CD8-positive, alpha-beta memory T cell (primary cell): ENCODE data around the gene OR2Y1. TPM values are rescaled to one million over a fixed set of nuclear protein-coding genes. Genes with fewer than 3 reads are reported as not detected.
A peak's percentile ranks its signal among the peaks of the same experiment; 100 is the strongest.
"Not testable (repeated sequence)": the region's sequence is repeated elsewhere in the genome, so short reads cannot be mapped to it uniquely, and the experiment has no call there.

Experiments
- CTCF ChIA-PET: fragments of 350-600 bp; sonication (Branson Sonifier 250); formaldehyde crosslinking; loops from one replicate; lab custom pipeline; 2021; ENCODE audit warnings: antibody characterized with exemption; lab: Charles Lee
- POLR2A ChIA-PET: fragments of 350-600 bp; sonication (Branson Sonifier 250); formaldehyde crosslinking; loops from one replicate; lab custom pipeline; 2021; ENCODE audit warnings: antibody characterized with exemption; lab: Charles Lee
- DNase-seq, 5 donors: peaks; one replicate each; pipeline versions ENCODE4 v3.0.0 to v3.0.0-alpha.2; 2020 to 2022; ENCODE audit warnings: mixed read lengths in 1 of 5
- H3K27ac ChIP-seq: one replicate; pipeline ENCODE4 v1.7.0; 2013; ENCODE audit warnings: low read depth, mild to moderate bottlenecking, low read length, moderate library complexity
- H3K27me3 ChIP-seq: 2 replicates; pipeline ENCODE4 v1.7.0; 2013; ENCODE audit warnings: low read length, mild to moderate bottlenecking; ENCODE audit not compliant: insufficient read depth, poor library complexity, severe bottlenecking
- H3K36me3 ChIP-seq: 2 replicates; pipeline ENCODE4 v1.7.0; 2013; ENCODE audit warnings: mild to moderate bottlenecking, low read length, moderate library complexity; ENCODE audit not compliant: insufficient read depth
- H3K4me1 ChIP-seq: 2 replicates; pipeline ENCODE4 v1.7.0; 2013; ENCODE audit warnings: mild to moderate bottlenecking, low read length, moderate library complexity; ENCODE audit not compliant: insufficient read depth
- H3K4me3 ChIP-seq: 2 replicates; pipeline ENCODE4 v1.7.0; 2013; ENCODE audit warnings: mild to moderate bottlenecking, low read length
- H3K9me3 ChIP-seq: 2 replicates; pipeline ENCODE4 v1.7.0; 2013; ENCODE audit warnings: mild to moderate bottlenecking, low read length
- H3K27ac Mint-ChIP-seq, 8 donors: one replicate each; pipeline ENCODE4 v1.8.0; 2020 to 2021; ENCODE audit warnings: mixed read lengths in 8 of 8, mild to moderate bottlenecking in 6 of 8, inconsistent platforms in 3 of 8, moderate library complexity in 3 of 8
- H3K27me3 Mint-ChIP-seq, 2 donors: one replicate each; pipeline ENCODE4 v1.8.0; 2020 to 2021; ENCODE audit warnings: mixed read lengths in 2 of 2, mild to moderate bottlenecking in 1 of 2, moderate library complexity in 1 of 2
- H3K36me3 Mint-ChIP-seq, 3 donors: one replicate each; pipeline ENCODE4 v1.8.0; 2020 to 2021; ENCODE audit warnings: mixed read lengths in 3 of 3, inconsistent platforms in 1 of 3, mild to moderate bottlenecking in 1 of 3
- H3K4me1 Mint-ChIP-seq, 3 donors: one replicate each; pipeline ENCODE4 v1.8.0; 2020 to 2021; ENCODE audit warnings: mixed read lengths in 3 of 3, inconsistent platforms in 1 of 3, mild to moderate bottlenecking in 1 of 3
- H3K4me3 Mint-ChIP-seq, 7 donors: one replicate each; pipeline ENCODE4 v1.8.0; 2020 to 2021; ENCODE audit warnings: mixed read lengths in 7 of 7, mild to moderate bottlenecking in 6 of 7, moderate library complexity in 4 of 7, inconsistent platforms in 2 of 7
- H3K9me3 Mint-ChIP-seq, 5 donors: one replicate each; pipeline ENCODE4 v1.8.0; 2020 to 2022; ENCODE audit warnings: mixed read lengths in 5 of 5, mild to moderate bottlenecking in 3 of 5, moderate library complexity in 2 of 5, inconsistent platforms in 1 of 5
- polyA plus RNA-seq: library from polyadenylated mRNA; unstranded; fragments of 300-500 nt; fragmentation: Illumina TruSeq; gene quantifications from one replicate; pipeline ENCODE4 v1.2.3, GENCODE V29; 2021
- total RNA-seq, 2 experiments: library from RNA; stranded (reverse); gene quantifications; one replicate each; pipeline ENCODE4 v1.2.3, GENCODE V29; 2021

OR2Y1 gene
- total and polyA plus RNA-seq, 3 experiments from 2014 or later = not detected

GRCh38 chr5:180784497-180785097 is 44.7 kb upstream of the OR2Y1 start:
- POLR2A ChIA-PET = interaction anchor here (0.7 kb wide), 1 partner anchor 47 kb away, joined by 3 read pairs; no protein-coding TSS in a partner anchor
- Mint-ChIP-seq H3K27ac (peak overlapping the region in 3 of 8 donors; percentile 33 to 46 (median 36)), H3K27me3 (no peaks in the 10 kb centered on the region), H3K4me1 (peaks cover 25 to 45% (median 40%) of the 10 kb centered on the region in 3 donors), H3K4me3 (no peak overlapping the region), H3K36me3 (peaks cover 0 to 24% (median 2%) of the 10 kb centered on the region in 3 donors), H3K9me3 (no peaks in the 10 kb centered on the region)
- peak; percentile 49 to 85 (median 53) for DNase-seq
- CTCF ChIA-PET = interaction anchor here (0.7 to 1.8 kb wide), 11 partner anchors 11 to 311 kb away, joined by 3 to 7 read pairs (median 4); partner anchors contain the start of gene ZFP62
- H3K36me3 ChIP-seq = no peaks in the 10 kb centered on the region
- H3K4me3 ChIP-seq = no peak overlapping the region
- H3K4me1 ChIP-seq = no peaks in the 10 kb centered on the region
- H3K27ac ChIP-seq = no peak overlapping the region
- H3K9me3 ChIP-seq = no peaks in the 10 kb centered on the region
- H3K27me3 ChIP-seq = no peaks in the 10 kb centered on the region

- ChIA-PET CTCF (interaction anchor here (1.2 to 1.8 kb wide), 7 partner anchors 18 to 375 kb away, joined by 3 to 7 read pairs (median 4); no protein-coding TSS in a partner anchor), POLR2A (no interaction called here)
- peaks cover 0 to 16% (median 2%) of the 10 kb centered on the region in 3 donors for H3K36me3 Mint-ChIP-seq
- H3K4me3 Mint-ChIP-seq = no peak overlapping the region
- Histone ChIP-seq H3K9me3 (no peaks in the 10 kb centered on the region), H3K36me3 (no peaks in the 10 kb centered on the region), H3K27me3 (no peaks in the 10 kb centered on the region), H3K27ac (no peak overlapping the region), H3K4me1 (no peaks in the 10 kb centered on the region), H3K4me3 (no peak overlapping the region)
- DNase-seq = no peak
- no peaks in the 10 kb centered on the region for H3K9me3 Mint-ChIP-seq
- H3K27me3 Mint-ChIP-seq = no peaks in the 10 kb centered on the region
- peak overlapping the region in 3 of 8 donors; percentile 58 to 92 (median 64) for H3K27ac Mint-ChIP-seq
- peaks cover 25 to 42% (median 39%) of the 10 kb centered on the region in 3 donors for H3K4me1 Mint-ChIP-seq
These were observed 43.6 kb upstream of the OR2Y1 start for GRCh38 chr5:180783340-180784052.

DNA sequence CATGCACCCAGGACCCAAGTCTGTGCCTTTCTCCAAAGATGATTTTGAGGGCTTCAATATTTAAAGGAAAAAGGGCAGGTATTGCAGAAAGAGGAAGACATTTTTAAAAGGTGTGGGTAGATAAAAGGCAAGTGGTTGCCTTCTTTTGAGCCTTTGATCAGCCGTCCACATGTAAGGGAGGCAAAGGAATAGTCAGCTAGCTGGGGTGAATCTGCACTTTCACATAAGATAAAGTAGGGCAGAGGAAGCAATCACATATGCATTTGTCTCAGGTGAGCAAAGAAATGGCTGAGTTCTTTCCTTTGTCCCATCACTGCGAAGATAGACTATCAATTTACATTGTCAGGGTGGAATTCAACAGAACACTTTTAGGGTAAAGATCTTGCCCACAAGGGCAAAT is 42.9 kb upstream of the OR2Y1 start:
- no peak overlapping the region for H3K4me3 Mint-ChIP-seq
- Histone ChIP-seq H3K4me1 (no peaks in the 10 kb centered on the region), H3K9me3 (no peaks in the 10 kb centered on the region), H3K27me3 (no peaks in the 10 kb centered on the region), H3K36me3 (no peaks in the 10 kb centered on the region), H3K4me3 (no peak overlapping the region), H3K27ac (no peak overlapping the region)
- H3K27me3 Mint-ChIP-seq = no peaks in the 10 kb centered on the region
- H3K36me3 Mint-ChIP-seq = peaks cover 0 to 10% (median 1%) of the 10 kb centered on the region in 3 donors
- H3K9me3 Mint-ChIP-seq = no peaks in the 10 kb centered on the region
- ChIA-PET POLR2A (no interaction called here), CTCF (interaction anchor here (0.9 to 1.4 kb wide), 3 partner anchors 19 to 376 kb away, joined by 4 to 5 read pairs (median 4); no protein-coding TSS in a partner anchor)
- peak overlapping the region in 5 of 8 donors; percentile 5 to 77 (median 63) for H3K27ac Mint-ChIP-seq
- no peak for DNase-seq
- H3K4me1 Mint-ChIP-seq = peaks cover 24 to 36% (median 33%) of the 10 kb centered on the region in 3 donors

DNA sequence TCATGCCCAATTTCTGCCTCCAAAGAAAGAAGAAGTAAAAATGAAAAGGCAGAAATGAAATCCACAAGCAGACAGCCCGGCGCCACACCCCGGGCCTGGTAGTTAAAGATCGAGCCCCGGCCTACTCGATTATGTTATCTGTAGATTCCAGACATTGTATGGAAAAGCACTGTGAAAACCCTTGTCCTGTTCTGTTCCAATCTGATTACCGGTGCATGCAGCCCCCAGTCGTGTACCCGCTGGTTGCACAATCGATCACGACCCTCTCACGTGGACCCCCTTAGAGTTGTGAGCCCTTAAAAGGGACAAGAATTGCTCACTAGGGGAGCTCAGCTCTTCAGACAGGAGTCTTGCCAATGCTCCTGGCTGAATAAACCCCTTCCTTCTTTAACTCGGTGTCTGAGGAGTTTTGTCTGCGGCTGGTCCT is 42.1 kb upstream of the OR2Y1 start:
- CTCF ChIA-PET = interaction anchor here (0.9 kb wide), 1 partner anchor 29 kb away, joined by 5 read pairs; no protein-coding TSS in a partner anchor
- H3K36me3 ChIP-seq, POLR2A ChIA-PET: not testable (repeated sequence)

DNA sequence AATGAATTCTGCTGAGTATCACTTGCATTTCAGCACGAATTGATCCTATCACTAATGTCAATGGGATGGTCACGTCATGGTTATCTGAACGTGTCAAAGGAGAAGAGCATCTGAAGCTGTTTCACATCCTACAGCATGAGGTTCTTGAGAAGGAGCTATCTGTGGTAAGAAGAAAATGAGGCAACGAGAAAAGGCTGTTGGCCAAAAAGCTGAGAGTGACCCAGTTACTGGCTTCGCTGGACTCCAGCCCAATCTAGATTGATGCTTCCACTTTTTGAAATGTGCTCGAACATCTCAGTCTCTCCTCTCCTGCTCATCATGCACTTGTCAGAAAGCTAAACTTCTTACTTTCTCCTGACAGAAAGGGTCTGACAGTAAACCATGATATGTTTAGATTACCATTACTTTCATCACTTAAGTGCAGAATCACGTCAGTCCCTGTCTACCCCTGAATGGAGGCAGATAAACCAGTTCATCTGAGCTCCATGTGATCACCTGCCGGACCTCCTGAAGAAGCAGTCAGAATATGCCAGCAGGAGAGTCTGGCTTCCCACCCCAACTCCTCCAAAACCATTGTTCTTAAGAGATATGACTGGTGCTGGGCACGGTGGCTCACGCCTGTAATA is 40.2 kb upstream of the OR2Y1 start:
- Histone ChIP-seq H3K4me3 (no peak overlapping the region), H3K4me1 (no peaks in the 10 kb centered on the region), H3K27me3 (no peaks in the 10 kb centered on the region), H3K27ac (no peak overlapping the region), H3K36me3 (no peaks in the 10 kb centered on the region), H3K9me3 (no peaks in the 10 kb centered on the region)
- peaks cover under 1 to 2% of the 10 kb centered on the region in 2 donors for H3K27me3 Mint-ChIP-seq
- H3K4me3 Mint-ChIP-seq = no peak overlapping the region
- CTCF ChIA-PET = no interaction called here
- no peak for DNase-seq
- H3K27ac Mint-ChIP-seq = no peak overlapping the region
- H3K9me3 Mint-ChIP-seq = no peaks in the 10 kb centered on the region
- H3K36me3 Mint-ChIP-seq = peaks cover 0 to 6% (median 0%) of the 10 kb centered on the region in 3 donors
- POLR2A ChIA-PET = no interaction called here
- peaks cover 10 to 17% (median 11%) of the 10 kb centered on the region in 3 donors for H3K4me1 Mint-ChIP-seq

More for the DNA sequence above, 42.1 kb upstream of the OR2Y1 start:
- Mint-ChIP-seq H3K4me1 (peaks cover 19 to 27% (median 25%) of the 10 kb centered on the region in 3 donors), H3K27ac (peak overlapping the region in 2 of 8 donors; percentile 29 to 47)
- H3K27ac ChIP-seq = peak overlapping the region; percentile 4
- H3K9me3 ChIP-seq, H3K36me3 Mint-ChIP-seq, H3K4me3 Mint-ChIP-seq, H3K9me3 Mint-ChIP-seq, H3K27me3 ChIP-seq, H3K4me3 ChIP-seq, H3K27me3 Mint-ChIP-seq, H3K4me1 ChIP-seq, DNase-seq: not testable (repeated sequence)

DNA sequence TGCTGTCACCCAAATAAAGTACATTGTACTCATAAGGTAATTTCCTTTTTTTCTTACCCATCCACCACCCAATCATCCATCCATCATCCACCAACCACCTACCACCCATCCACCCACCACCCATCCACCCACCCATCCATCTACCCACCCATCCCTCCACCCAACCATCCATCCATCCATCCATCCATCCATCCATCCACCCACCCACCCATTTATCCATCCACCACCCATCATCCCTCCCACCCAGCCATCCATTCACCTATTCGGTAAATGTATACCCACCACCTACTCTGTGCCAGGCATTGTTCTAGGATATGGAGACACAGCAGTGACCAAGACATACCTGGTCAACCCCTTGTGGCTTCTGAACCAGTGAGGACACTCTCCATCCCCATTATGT is 37.6 kb upstream of the OR2Y1 start:
- H3K4me1 ChIP-seq = no peaks in the 10 kb centered on the region
- Mint-ChIP-seq H3K36me3 (peaks cover 0 to 7% (median 6%) of the 10 kb centered on the region in 3 donors), H3K27ac (peak overlapping the region in 1 of 8 donors; percentile 70), H3K27me3 (peaks cover 9 to 18% of the 10 kb centered on the region in 2 donors), H3K4me3 (no peak overlapping the region), H3K9me3 (peaks cover 2 to 11% (median 7%) of the 10 kb centered on the region in 5 donors), H3K4me1 (peaks cover under 1 to 7% (median 3%) of the 10 kb centered on the region in 3 donors)
- H3K36me3 ChIP-seq = no peaks in the 10 kb centered on the region
- H3K27me3 ChIP-seq = no peaks in the 10 kb centered on the region
- H3K4me3 ChIP-seq = no peak overlapping the region
- no peaks in the 10 kb centered on the region for H3K9me3 ChIP-seq
- ChIA-PET CTCF (no interaction called here), POLR2A (no interaction called here)
- DNase-seq = no peak
- H3K27ac ChIP-seq = no peak overlapping the region

- Histone ChIP-seq H3K4me1 (no peaks in the 10 kb centered on the region), H3K27me3 (no peaks in the 10 kb centered on the region), H3K9me3 (no peaks in the 10 kb centered on the region), H3K36me3 (no peaks in the 10 kb centered on the region), H3K27ac (no peak overlapping the region), H3K4me3 (no peak overlapping the region)
- DNase-seq = no peak
- Mint-ChIP-seq H3K4me1 (no peaks in the 10 kb centered on the region), H3K36me3 (peaks cover 2 to 12% (median 6%) of the 10 kb centered on the region in 3 donors), H3K27me3 (peaks cover 10 to 23% of the 10 kb centered on the region in 2 donors), H3K9me3 (peaks cover 7 to 21% (median 14%) of the 10 kb centered on the region in 5 donors), H3K27ac (no peak overlapping the region), H3K4me3 (no peak overlapping the region)
- CTCF ChIA-PET = no interaction called here
- POLR2A ChIA-PET = no interaction called here
These were observed 36.5 kb upstream of the OR2Y1 start for GRCh38 chr5:180776376-180776775.
